ENCODE data around the gene CDH15.
"Not testable (repeated sequence)": the region's sequence is repeated elsewhere in the genome, so short reads cannot be mapped to it uniquely, and the experiment has no call there.

The CDH15 gene

GRCh38 chr16:89155851-89156739 lies 15.5 kb upstream of the CDH15 start:
- DNase-seq, result no peak

GRCh38 chr16:89156740-89157645 lies 14.6 kb upstream of the CDH15 start:
- DNase-seq, result no peak

DNA sequence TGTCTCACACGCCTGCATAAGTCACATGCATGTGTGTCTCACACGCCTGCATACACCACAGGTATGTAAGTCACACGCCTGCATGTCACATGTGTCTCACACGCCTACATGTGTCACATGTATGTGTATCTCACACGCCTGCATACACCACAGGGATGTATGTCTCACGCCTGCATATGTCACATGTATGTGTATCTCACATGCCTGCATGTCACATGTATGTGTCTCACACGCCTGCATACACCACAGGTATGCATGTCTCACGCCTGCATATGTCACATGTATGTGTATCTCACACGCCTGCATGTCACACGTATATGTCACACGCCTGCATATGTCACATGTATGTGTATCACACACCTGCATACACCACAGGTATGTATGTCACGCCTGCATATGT lies 13.8 kb upstream of the CDH15 start:
- DNase-seq, result no peak

DNA sequence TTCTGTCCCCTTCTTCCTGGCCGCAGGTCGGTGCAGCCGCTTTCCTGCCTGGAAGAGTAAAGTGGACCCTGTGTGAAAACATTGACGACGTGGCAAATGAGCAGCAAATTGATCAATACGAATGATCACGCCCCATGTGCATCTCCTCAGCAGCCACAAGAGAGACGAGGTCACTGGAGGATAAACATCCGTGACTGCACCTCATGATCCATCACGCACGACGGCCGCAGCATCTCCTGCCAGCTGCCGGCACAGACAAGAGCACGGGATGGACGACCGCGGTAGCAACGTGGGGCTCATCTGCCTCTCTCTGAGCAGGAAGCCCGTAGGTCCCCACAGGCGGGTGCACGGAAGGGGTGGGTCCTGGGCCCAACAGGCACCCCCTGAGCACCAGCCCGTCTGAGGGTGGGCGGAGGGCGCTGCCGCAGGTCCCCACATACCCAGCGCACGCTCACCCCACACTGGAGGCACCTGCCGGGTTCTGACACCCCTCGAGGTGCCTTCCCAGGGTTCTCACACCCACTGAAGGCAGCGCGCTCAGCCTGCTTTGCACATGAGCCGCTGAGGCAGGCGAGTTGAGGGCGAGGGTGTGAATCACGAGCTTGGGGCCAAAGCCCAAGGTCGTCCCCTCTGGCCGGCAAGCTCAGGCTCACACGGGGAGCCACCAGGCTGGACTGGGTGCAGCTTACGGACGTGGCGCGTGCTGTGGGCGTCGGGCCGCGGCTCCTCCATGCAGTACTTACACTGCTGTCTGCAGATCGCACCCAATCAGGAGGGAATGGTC lies 12.3 kb upstream of the CDH15 start:
- DNase-seq, result no peak

GRCh38 chr16:89159850-89160354 lies 11.6 kb upstream of the CDH15 start:
- no peak for DNase-seq

- no peak for DNase-seq
Observed at GRCh38 chr16:89160977-89161701, 10.4 kb upstream of the CDH15 start.

DNA sequence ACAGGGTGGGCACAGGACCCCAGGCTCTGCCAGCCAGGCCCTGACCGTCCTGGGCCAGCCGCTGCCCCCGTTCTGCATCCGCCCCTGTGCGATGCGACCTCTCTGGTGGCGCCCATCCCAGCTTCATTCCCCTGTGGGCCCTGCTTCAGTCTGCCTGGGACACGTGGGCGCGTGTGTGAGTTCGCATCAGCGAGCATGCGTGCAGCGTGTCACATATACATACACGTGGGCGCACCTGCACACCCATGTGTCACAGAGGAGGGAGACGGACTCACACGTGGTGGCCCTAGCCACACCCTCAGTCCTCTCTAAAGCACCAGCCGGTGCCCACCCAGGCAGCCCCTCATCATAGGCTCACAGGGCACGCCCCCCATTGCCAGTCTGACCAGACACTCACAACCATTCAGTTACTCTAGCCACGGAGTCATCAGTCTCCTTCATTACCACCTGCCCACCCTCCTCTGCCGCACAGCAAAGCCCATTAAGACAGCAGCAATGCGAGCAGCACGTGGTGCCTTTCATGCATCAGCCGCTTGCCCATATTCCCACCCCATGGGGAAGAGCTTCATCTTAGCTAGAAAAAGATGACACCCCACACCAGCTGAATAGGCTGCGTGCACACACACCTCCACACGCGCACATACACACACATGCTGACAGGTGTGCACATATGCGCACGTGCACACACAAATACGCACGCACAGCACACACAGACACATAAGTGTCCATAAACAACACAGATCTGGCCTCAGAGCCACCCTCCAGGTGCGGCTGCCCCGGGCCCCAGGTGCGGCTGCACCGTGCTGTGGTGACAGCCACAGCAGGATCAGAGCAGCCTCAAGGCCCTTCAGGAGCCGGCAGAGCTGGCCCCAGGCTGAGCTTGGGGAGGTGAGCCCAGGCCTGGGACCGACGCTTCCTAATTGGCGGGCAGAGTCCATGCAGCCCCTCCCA lies 9.5 kb upstream of the CDH15 start:
- DNase-seq, result no peak

DNA sequence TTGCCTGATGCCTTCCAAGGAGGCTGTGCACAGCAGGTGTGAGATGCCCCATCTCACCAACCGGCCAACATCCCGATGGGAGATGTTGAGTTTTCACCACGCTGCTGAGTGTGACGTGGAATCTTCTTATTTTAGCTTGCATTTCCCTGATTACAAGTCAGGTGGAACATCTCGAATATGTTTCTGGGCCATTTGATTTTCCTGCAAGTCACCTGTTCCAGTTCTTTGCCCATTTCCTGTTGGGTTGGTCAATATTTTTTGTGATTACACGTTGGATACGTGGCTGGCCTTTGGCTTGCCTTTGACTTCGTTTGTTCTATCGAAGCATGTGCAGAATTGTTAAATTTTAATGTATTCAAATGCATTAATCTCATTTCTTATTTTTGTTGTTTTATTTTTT lies 8.3 kb upstream of the CDH15 start:
- no peak for DNase-seq

DNA sequence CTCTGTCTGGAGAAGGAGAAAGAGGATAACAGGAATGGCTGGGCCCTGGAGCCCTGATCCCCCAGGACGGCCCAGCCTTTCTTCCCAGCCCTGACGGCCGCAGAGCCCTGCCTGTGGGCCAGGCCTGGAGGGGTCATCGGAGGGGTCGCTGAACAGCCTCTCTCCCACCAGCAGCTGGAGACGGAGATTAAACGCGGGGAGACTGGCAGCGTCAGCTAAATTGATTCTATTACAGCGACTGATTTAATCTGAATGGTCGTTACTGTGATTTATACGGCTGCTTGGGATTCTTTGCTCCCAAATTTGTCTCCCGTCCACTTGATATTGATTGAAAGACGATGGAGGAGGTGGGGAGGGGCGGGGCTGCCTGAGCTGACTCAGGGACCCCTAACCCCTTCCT lies 7.1 kb upstream of the CDH15 start:
- no peak for DNase-seq

- no peak for DNase-seq
Observed at GRCh38 chr16:89164847-89165680, 6.5 kb upstream of the CDH15 start.

DNA sequence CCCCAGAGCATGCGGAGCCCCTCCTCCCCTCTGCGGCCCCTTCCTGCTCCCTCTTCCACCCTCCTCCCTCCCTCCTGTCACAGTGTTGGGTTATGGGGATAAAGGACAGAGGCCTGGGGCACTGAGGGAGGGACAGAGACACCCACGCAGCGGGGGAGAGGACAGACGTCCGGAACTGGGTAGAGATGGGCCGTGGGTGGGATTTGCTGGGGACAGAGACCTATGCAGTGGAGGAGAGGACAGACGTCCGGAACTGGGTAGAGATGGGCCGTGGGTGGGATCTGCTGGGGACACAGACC lies 5.9 kb upstream of the CDH15 start:
- not testable (repeated sequence) for DNase-seq

DNA sequence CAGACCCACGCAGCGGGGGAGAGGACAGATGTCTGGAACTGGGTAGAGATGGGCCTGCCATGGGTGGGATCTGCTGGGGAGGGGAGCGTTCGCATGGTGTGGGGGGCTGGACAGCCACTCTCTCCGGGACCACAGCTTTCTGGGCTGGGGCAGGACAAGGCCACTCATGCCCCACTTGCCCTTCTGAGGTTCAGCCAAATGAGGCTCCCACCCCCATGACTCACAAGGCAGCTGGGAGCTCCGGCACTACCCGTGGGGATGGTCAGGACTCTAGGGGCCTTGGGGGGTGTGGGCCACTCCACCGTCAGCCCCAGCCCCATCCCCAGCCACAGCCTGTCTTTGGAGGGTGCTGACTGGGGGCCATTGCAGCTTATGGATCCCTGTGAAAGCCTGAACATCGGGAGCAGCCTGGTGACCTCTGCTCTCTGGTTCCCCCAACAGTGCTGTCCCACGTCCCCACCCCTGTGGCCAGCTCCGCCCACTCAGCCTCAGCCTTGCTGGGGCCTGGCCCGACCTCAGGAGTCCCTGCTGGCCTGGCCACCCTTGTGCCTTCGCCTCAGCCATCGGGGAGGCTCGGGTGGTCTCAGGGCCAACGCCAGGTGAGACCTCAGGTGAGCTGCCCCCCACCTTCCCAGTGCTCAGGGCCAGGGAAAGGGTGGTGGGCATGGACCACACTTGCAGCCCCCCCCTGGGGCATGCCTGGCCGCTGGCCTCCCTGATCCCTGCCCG lies 4.7 kb upstream of the CDH15 start:
- DNase-seq, result no peak

DNA sequence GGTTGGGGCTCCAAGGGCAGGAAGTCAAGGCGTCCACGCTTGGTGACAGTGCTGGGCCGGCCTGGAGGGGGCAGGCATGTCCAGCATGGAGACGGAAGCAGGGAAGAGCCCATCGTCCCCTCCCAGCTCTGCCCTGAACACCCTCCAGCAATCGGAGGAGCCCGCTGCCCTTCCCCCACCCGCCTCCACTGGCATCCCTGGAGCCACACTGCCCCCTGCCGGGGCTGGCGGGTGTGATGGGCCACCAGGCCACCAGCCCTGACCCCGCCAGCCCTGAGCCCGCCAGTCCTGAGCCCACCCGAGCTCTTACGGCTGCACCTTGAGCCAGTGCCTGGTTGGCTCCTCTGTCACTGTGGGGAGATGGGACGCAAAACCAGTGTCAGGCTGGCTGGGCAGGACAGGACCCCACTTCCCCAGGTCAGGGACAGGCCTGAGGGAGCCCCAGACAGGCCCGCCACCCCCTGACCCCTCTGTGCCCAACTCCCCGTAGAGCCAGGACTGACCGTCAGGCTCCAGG lies 4.1 kb upstream of the CDH15 start:
- DNase-seq, result peak; percentile 59

- DNase-seq, result no peak
Observed at GRCh38 chr16:89168381-89169189, 3.0 kb upstream of the CDH15 start.

- no peak for DNase-seq
Observed at GRCh38 chr16:89169778-89170177, 1.8 kb upstream of the CDH15 start.

DNA sequence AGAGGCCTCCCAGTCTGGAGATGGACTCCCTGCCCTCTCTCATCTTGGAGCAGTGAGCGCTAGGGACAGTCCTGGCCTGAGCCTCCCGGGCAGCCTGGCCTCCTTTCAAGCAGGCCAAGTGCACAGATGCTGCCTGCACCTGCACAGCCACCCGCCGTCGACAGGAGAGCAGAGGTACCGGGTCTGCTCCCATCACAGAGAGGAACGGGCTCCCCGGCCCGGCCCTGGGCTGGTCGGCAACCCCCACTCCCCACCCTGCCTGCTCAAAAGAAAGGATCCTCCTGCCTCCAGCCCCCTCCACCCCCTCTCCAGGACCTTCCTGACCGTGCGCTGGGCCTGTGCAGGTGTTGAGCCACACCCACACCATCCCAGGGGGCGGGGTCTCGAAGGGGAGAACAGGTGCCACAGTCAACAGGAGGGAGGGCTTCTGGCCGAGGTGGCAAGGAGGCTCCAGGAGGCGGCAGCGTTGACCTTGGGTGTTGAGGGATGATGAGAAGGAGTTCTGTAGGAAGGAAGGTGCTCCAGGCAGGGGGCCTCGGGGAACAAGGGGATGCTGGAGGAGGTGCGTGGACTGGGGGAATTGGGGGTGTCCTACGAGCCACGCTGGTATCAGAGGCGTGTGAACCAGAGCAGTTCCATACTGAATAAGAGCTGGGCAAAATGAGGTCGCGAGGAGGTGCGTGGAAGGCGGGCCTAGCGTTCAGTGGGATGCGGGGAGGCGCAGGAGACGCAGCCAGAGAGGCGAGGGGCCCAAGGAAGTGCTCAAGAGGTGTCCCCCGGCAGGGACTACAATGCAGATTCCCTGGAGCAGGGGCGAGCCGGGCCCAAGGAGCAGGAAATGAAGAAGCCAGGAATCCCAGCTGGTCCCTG lies 967 bp upstream of the CDH15 start:
- no peak for DNase-seq

DNA sequence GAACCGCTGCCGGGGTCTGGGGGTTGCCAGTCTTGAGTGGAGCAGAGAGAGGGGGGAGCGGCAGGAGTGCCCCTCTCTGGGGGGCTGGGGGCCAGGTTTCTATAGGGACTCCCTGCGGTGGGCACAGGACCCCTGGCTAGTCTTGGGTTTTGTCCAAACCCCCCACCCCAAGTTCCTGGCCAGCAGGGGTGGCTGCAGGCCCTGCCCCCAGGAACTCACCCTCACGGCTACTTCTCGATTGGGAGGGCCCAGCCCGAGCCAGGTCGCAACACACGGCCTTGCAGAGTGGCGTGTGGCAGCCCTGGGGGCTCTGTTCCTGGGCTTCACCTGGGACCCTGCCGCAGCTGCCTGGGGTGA lies 601 bp downstream of the CDH15 start:
- no peak for DNase-seq
